Measurements from ENCODE around the gene SLC48A1.
A peak's percentile ranks its signal among the peaks of the same experiment; 100 is the strongest.

SLC48A1 gene

DNA sequence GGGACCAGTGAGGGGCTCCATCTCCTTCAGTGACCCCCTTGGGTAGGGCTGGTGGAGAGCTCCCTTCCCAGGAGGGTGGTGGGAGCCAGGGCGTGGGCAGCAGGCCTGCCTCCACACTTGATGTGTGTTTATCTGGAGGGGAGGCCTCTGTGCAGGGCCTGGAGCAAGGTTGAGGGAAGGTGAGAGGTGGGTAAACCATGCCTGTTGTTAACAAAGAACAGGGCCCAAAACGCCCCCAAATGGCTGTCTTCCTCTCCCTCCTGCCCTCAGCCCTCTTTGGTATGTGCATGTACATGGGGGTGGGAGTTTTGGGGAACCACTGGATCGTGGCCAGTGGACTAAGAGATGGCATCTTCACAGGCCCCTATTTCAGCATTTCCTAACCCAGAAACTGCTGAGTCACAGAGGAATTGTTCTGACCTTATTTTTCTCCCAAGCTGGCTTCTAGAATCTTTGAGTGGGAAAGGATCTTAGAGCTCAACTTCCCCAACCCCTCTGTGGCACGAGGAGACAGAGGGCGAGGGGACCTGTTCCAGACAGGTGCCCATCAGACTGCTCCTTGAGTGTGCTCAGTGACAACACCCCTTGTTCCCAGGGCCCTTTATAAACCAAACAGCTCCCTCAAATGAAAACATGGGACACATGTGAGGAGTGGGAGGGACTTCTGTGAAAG is 3.6 kb downstream of the SLC48A1 start:
- DNase-seq (ENCODE audit: low read depth): peak; percentile 64

DNA sequence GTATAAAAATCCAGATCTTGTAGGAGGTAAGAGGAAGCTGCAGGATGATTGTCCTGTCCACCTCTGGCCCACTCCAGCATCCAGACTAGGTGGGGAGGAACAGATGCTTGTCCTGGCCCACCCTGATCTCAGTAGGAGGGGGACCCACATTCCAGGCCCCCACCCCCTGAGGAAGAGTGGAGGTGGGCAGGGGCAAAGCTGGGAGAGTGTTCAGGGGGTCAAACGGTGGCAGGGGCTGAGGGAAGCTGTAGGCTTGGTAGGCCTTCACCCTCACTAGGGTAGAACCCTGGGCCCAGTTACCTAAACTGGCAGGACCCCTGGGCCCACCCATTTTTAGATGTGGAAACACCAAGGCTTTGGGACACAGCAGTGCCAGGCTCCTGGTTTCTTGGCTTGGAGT is 4.1 kb downstream of the SLC48A1 start:
- TF ChIP-seq, protein P1, sequence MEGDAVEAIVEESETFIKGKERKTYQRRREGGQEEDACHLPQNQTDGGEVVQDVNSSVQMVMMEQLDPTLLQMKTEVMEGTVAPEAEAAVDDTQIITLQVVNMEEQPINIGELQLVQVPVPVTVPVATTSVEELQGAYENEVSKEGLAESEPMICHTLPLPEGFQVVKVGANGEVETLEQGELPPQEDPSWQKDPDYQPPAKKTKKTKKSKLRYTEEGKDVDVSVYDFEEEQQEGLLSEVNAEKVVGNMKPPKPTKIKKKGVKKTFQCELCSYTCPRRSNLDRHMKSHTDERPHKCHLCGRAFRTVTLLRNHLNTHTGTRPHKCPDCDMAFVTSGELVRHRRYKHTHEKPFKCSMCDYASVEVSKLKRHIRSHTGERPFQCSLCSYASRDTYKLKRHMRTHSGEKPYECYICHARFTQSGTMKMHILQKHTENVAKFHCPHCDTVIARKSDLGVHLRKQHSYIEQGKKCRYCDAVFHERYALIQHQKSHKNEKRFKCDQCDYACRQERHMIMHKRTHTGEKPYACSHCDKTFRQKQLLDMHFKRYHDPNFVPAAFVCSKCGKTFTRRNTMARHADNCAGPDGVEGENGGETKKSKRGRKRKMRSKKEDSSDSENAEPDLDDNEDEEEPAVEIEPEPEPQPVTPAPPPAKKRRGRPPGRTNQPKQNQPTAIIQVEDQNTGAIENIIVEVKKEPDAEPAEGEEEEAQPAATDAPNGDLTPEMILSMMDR (IDR thresholded peaks at IDR 0.05; ENCODE audit: low read length, missing control alignments): no peak
- no peak for DNase-seq (ENCODE audit: low read depth)
- no peak overlapping the region for H3K4me3 ChIP-seq (replicated peaks; ENCODE audit: low read depth, low read length)

More for the DNA sequence above, 3.6 kb downstream of the SLC48A1 start:
- H3K4me3 ChIP-seq (replicated peaks; ENCODE audit: low read depth, low read length): no peak overlapping the region
- TF ChIP-seq, protein P1 (IDR thresholded peaks at IDR 0.05; ENCODE audit: low read length, missing control alignments): no peak

DNA sequence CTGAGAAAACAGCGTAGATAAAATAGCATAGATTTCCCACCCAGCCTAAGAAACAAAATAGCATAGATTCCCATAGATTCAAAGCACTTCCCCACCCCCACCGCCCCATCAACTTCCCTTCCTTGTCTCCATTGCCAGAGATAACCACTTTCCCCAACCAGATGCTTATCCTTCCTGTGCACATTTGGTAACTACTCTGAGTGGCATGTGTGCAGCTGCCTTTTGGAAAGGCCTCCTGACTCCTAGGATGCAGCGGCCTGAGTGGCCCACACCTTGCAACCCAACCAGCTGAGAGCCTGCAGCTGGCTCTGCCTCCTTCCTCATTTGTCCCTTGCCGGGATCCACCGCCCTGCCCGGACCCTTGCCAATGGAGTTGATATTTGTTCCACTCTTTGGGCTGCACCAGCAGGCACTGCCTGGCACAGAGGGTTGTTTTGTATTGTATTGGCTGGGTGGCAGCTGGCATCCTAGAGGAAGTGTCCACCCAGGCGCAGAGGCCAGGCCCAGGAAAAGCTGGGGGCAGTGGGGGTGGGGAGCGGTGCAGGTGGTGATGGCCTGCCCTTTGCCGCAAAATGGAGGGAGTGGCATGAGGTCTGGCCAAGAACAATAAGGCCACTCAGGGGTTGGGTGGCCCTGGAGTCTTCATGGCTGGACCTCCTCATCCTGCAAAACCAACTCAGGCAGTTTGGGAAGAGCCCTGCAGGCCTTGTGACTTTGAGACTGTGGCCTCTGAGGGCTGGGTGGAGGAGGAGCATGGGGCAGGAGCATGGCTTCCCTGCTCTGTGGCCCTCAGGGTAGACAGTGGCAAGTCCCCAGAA is 4.9 kb downstream of the SLC48A1 start:
- TF ChIP-seq, protein P1 (IDR thresholded peaks at IDR 0.05; ENCODE audit: low read length, missing control alignments): no peak
- no peak for DNase-seq (ENCODE audit: low read depth)
- no peak overlapping the region for H3K4me3 ChIP-seq (replicated peaks; ENCODE audit: low read depth, low read length)

DNA sequence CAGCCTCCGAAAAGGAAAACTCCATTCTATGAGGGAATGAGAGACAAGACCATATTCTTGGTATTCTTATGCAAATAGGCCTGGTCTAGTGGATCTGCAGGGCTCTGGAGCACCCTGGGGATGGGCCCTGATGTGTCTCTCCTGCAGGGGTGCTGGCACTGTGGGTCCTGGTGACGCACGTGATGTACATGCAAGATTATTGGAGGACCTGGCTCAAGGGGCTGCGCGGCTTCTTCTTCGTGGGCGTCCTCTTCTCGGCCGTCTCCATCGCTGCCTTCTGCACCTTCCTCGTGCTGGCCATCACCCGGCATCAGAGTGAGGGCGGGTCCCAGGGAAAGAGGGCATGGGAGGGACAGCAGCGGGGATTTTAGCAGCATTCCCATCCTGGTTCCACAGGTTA is 5.8 kb downstream of the SLC48A1 start:
- TF ChIP-seq, protein P1 (IDR thresholded peaks at IDR 0.05; ENCODE audit: low read length, missing control alignments): no peak
- H3K4me3 ChIP-seq (replicated peaks; ENCODE audit: low read depth, low read length): no peak overlapping the region
- no peak for DNase-seq (ENCODE audit: low read depth)

- no peak overlapping the region for H3K4me3 ChIP-seq (replicated peaks; ENCODE audit: low read depth, low read length)
- peak; percentile 90 for DNase-seq (ENCODE audit: low read depth)
- TF ChIP-seq, protein P1 (IDR thresholded peaks at IDR 0.05; ENCODE audit: low read length, missing control alignments): peak; percentile 96
Measured at GRCh38 chr12:47779301-47779942, 6.4 kb downstream of the SLC48A1 start.

GRCh38 chr12:47779943-47780504 is 7.0 kb downstream of the SLC48A1 start:
- no peak for DNase-seq (ENCODE audit: low read depth)
- H3K4me3 ChIP-seq (replicated peaks; ENCODE audit: low read depth, low read length): no peak overlapping the region
- TF ChIP-seq, protein P1 (IDR thresholded peaks at IDR 0.05; ENCODE audit: low read length, missing control alignments): no peak
